Transverse colon (tissue), 3 donors: Measurements from ENCODE around the gene LRRC23.

Experiments used
- EP300 ChIP-seq: sonication (generic); formaldehyde crosslinking; IDR thresholded peaks from one replicate; pipeline ENCODE4 v1.6.1; 2017; ENCODE audit warnings: antibody characterized with exemption, low read depth
- POLR2A ChIP-seq: fragments of 450-650 bp; IDR thresholded peaks from one replicate; pipeline ENCODE4 v1.6.1; 2016; ENCODE audit warnings: antibody characterized with exemption, mild to moderate bottlenecking, moderate library complexity
- TF ChIP-seq, protein P1 (sequence below), 5 experiments: fragments of 200-600 bp in 3 of 5; fragments of 450-650 bp in 2 of 5; sonication (generic) in 3 of 5; IDR thresholded peaks; 1 replicate in 2 of 5; 2 replicates in 3 of 5; pipeline ENCODE4 v1.5.1; 2016 to 2017; ENCODE audit warnings: antibody characterized with exemption in 5 of 5, inconsistent platforms in 3 of 5, mild to moderate bottlenecking in 2 of 5, moderate library complexity in 1 of 5

GRCh38 chr12:6903722-6904121 is 900 bp upstream of the LRRC23 start:
- TF ChIP-seq, protein P1, sequence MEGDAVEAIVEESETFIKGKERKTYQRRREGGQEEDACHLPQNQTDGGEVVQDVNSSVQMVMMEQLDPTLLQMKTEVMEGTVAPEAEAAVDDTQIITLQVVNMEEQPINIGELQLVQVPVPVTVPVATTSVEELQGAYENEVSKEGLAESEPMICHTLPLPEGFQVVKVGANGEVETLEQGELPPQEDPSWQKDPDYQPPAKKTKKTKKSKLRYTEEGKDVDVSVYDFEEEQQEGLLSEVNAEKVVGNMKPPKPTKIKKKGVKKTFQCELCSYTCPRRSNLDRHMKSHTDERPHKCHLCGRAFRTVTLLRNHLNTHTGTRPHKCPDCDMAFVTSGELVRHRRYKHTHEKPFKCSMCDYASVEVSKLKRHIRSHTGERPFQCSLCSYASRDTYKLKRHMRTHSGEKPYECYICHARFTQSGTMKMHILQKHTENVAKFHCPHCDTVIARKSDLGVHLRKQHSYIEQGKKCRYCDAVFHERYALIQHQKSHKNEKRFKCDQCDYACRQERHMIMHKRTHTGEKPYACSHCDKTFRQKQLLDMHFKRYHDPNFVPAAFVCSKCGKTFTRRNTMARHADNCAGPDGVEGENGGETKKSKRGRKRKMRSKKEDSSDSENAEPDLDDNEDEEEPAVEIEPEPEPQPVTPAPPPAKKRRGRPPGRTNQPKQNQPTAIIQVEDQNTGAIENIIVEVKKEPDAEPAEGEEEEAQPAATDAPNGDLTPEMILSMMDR (IDR thresholded peaks at IDR 0.05), result no peak
- no peak for TF ChIP-seq POLR2A
- no peak for TF ChIP-seq EP300
